Left renal cortex interstitium (tissue), 4 donors: Measurements from ENCODE around the gene FAM32A. TPM values are rescaled to one million over a fixed set of nuclear protein-coding genes. Genes with fewer than 3 reads are reported as not detected.

ENCODE experiments used
- DNase-seq, 4 donors: peaks; one replicate each; pipeline ENCODE4 v3.0.0-alpha.2; 2013; ENCODE audit warnings: low read depth in 4 of 4, low spot score in 2 of 4, missing footprints in 1 of 4
- polyA plus RNA-seq, 4 donors: library from polyadenylated mRNA; unstranded; fragments of 120-200 nt; gene quantifications; one replicate each; pipeline ENCODE4 v1.2.1, GENCODE V29; 2013; ENCODE audit not compliant: insufficient read length in 4 of 4

Gene FAM32A
- polyA plus RNA-seq, 4 donors: 102 to 129 (median 124) TPM

- DNase-seq: no peak
Observed at GRCh38 chr19:16200038-16201010, 15.1 kb downstream of the FAM32A start.

- DNase-seq: no peak
Observed at GRCh38 chr19:16201011-16201391, 15.8 kb downstream of the FAM32A start.

- no peak for DNase-seq
Observed at GRCh38 chr19:16202320-16203255, 17.4 kb downstream of the FAM32A start.

- no peak for DNase-seq
Observed at GRCh38 chr19:16203256-16204004, 18.2 kb downstream of the FAM32A start.

GRCh38 chr19:16204005-16204294, 18.7 kb downstream of the FAM32A start:
- no peak for DNase-seq

GRCh38 chr19:16205205-16206045, 20.2 kb downstream of the FAM32A start:
- DNase-seq: no peak

- no peak for DNase-seq
Observed at GRCh38 chr19:16206046-16206605, 20.9 kb downstream of the FAM32A start.

GRCh38 chr19:16206637-16207036, 21.4 kb downstream of the FAM32A start:
- no peak for DNase-seq

GRCh38 chr19:16207063-16207462, 21.9 kb downstream of the FAM32A start:
- DNase-seq: no peak

- no peak for DNase-seq
Observed at GRCh38 chr19:16207490-16208025, 22.3 kb downstream of the FAM32A start.

GRCh38 chr19:16208064-16208759, 23.0 kb downstream of the FAM32A start:
- no peak for DNase-seq

GRCh38 chr19:16208847-16209665, 23.8 kb downstream of the FAM32A start:
- DNase-seq: no peak

- no peak for DNase-seq
Observed at GRCh38 chr19:16210168-16210567, 25.0 kb downstream of the FAM32A start.

- DNase-seq: no peak
Observed at GRCh38 chr19:16213076-16213475, 27.9 kb downstream of the FAM32A start.

GRCh38 chr19:16216744-16217670, 31.8 kb downstream of the FAM32A start:
- DNase-seq: no peak

- DNase-seq: no peak
Observed at GRCh38 chr19:16217716-16218451, 32.7 kb downstream of the FAM32A start.
